ENCODE measurements around the gene SLC23A2. TPM values are rescaled to one million over a fixed set of nuclear protein-coding genes. Genes with fewer than 3 reads are reported as not detected.

Gene SLC23A2
- polyA plus RNA-seq, 1 of the 3 experiments (the other 2 are of a cell fraction), result 14.0 TPM

- Histone ChIP-seq H3F3A (replicated peaks; ENCODE audit: insufficient read depth) (no peaks in the 10 kb centered on the region), H3K27me3 (ENCODE audit: insufficient read depth) (no peaks in the 10 kb centered on the region), H3K4me1 (ENCODE audit: control insufficient read depth in 1 of 2, insufficient read depth in 2 of 2, low read depth in 1 of 2, low read length in 1 of 2) (peaks cover 0 to under 1% of the 10 kb centered on the region in 2 experiments; a peak in 1 of 4 replicates), H3K27ac (ENCODE audit: low read depth in 2 of 2, low read length in 1 of 2) (no peak overlapping the region), H3K36me3 (replicated peaks in 1 of 2; ENCODE audit: control insufficient read depth in 1 of 2, insufficient read depth in 2 of 2, low read length in 1 of 2) (no peaks in the 10 kb centered on the region), H4K20me1 (ENCODE audit: insufficient read depth) (no peaks in the 10 kb centered on the region), H3K4me3 (ENCODE audit: low read depth in 2 of 2, low read length in 1 of 2) (no peak overlapping the region), H3K9me3 (no peaks in the 10 kb centered on the region), H3K4me2 (no peak overlapping the region), H3K79me2 (ENCODE audit: insufficient read depth) (no peaks in the 10 kb centered on the region), H3K9ac (no peak overlapping the region), H2AFZ (ENCODE audit: low read depth) (no peak overlapping the region), H3K9me2 (no peaks in the 10 kb centered on the region)
- ChIA-PET POLR2A (no interaction called here), CTCF (interaction anchor here (0.9 to 1.4 kb wide), 4 partner anchors 18 to 285 kb away, joined by 3 to 5 read pairs (median 3); no protein-coding TSS in a partner anchor)
- TF ChIP-seq FOXM1 (IDR thresholded peaks at IDR 0.05; ENCODE audit: low read depth), result no peak
- TF ChIP-seq USF1 (IDR thresholded peaks at IDR 0.05; ENCODE audit: borderline replicate concordance, low read depth), result no peak
- TF ChIP-seq IRF3 (IDR thresholded peaks at IDR 0.05; ENCODE audit: low read depth, low read length), result no peak
- TF ChIP-seq CHD2 (IDR thresholded peaks at IDR 0.05; ENCODE audit: low read length, partially characterized antibody), result no peak
- TF ChIP-seq TAF1 (IDR thresholded peaks at IDR 0.05; ENCODE audit: borderline replicate concordance, low read depth, low read length), result no peak
- TF ChIP-seq CTCF (IDR thresholded peaks at IDR 0.05), result no peak
- TF ChIP-seq FOXJ3 (CRISPR knock-in tag; IDR thresholded peaks at IDR 0.05), result no peak
- TF ChIP-seq RXRA (IDR thresholded peaks at IDR 0.05; ENCODE audit: borderline replicate concordance, low read depth), result no peak
- no peak for TF ChIP-seq TEAD4 (IDR thresholded peaks at IDR 0.05; ENCODE audit: borderline replicate concordance, insufficient read depth)
- TF ChIP-seq EZH2phosphoT487 (IDR thresholded peaks at IDR 0.05; ENCODE audit: borderline replicate concordance, low read depth), result no peak
- TF ChIP-seq NFIC (IDR thresholded peaks at IDR 0.05; ENCODE audit: borderline replicate concordance), result no peak
- TF ChIP-seq REST (IDR thresholded peaks at IDR 0.05; ENCODE audit: low read depth, low read length), result no peak
- TF ChIP-seq USF2 (IDR thresholded peaks at IDR 0.05; ENCODE audit: borderline replicate concordance, low read depth, low read length), result no peak
- no peak for TF ChIP-seq PBX3 (IDR thresholded peaks at IDR 0.05)
- TF ChIP-seq POLR2AphosphoS5 (IDR thresholded peaks at IDR 0.05; ENCODE audit: low read depth, low read length), result no peak
- no peak for TF ChIP-seq NRF1 (IDR thresholded peaks at IDR 0.05; ENCODE audit: low read depth, low read length)
- TF ChIP-seq MAX (IDR thresholded peaks at IDR 0.05; ENCODE audit: low read depth), result no peak
- DNase-seq, result no peak
- 81% methylated on average over 5 of the region's 5 CpGs for WGBS (ENCODE audit: low lambda C conversion rate)
Measured at GRCh38 chr20:4815628-4816027, 185.7 kb downstream of the SLC23A2 start.
